Measurements from ENCODE around the gene GOLGA2.

GRCh38 chr9:128208946-128209669 is 66.7 kb downstream of the GOLGA2 start:
- TF ChIP-seq CTCF (IDR thresholded peaks at IDR 0.05; ENCODE audit: insufficient read depth, low read depth, low read length) (no peak), EZH2 (IDR thresholded peaks at IDR 0.05; ENCODE audit: insufficient read depth, low read length) (no peak)
